GM21447 (cell line): Measurements from ENCODE around the gene CNTNAP2.
"Not testable (repeated sequence)": the region's sequence is repeated elsewhere in the genome, so short reads cannot be mapped to it uniquely, and the experiment has no call there.

Source experiments
- ATAC-seq: cut with Tn5 transposase; IDR thresholded peaks from one replicate; pipeline ENCODE4 v1.9.1; 2021; ENCODE audit not compliant: unreplicated experiment

Gene CNTNAP2

GRCh38 chr7:148442141-148442655 lies 2325.6 kb downstream of the CNTNAP2 start:
- ATAC-seq = no peak

- no peak for ATAC-seq
These were observed 2326.3 kb downstream of the CNTNAP2 start for GRCh38 chr7:148442933-148443332.

- ATAC-seq = no peak
These were observed 2328.9 kb downstream of the CNTNAP2 start for GRCh38 chr7:148445260-148446044.

- peak; percentile 84 for ATAC-seq
These were observed 2330.7 kb downstream of the CNTNAP2 start for GRCh38 chr7:148447221-148447849.

GRCh38 chr7:148451526-148451925 lies 2334.9 kb downstream of the CNTNAP2 start:
- ATAC-seq = not testable (repeated sequence)

GRCh38 chr7:148456351-148456750 lies 2339.8 kb downstream of the CNTNAP2 start:
- ATAC-seq = no peak

- ATAC-seq = no peak
These were observed 2340.8 kb downstream of the CNTNAP2 start for GRCh38 chr7:148457310-148457921.

GRCh38 chr7:148458263-148458662 lies 2341.7 kb downstream of the CNTNAP2 start:
- no peak for ATAC-seq

- ATAC-seq = no peak
These were observed 2345.0 kb downstream of the CNTNAP2 start for GRCh38 chr7:148461392-148462179.

DNA sequence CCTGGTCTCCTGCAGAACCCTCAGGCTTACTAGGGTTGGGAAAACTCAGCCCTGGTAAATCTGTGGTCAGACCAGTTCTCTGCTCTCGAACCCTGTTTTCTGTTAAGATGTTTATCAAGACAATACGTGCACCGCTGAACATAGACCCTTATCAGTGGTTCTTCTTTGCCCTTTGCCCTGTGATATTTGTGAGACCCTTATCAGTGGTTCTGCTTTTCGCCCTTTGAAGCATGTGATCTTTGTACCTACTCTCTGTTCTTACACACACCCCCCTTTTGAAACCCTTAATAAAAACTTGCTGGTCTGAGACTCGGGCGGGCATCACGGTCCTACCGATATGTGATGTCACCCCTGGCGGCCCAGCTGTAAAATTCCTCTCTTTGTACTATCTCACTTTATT lies 2346.2 kb downstream of the CNTNAP2 start:
- ATAC-seq = not testable (repeated sequence)

DNA sequence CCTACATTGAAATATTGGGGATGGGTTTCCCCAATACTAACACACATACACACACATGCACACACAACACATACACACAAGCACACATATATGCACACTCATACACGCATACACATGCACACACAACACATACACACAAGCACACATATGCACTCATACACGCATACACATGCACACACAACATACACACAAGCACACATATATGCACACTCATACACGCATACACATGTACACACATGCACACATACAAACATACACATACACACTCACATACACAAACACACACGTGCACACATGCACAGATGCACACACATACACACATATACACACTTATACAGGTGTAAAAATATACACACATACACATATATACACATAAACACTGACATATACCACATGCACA lies 2346.6 kb downstream of the CNTNAP2 start:
- ATAC-seq = no peak

DNA sequence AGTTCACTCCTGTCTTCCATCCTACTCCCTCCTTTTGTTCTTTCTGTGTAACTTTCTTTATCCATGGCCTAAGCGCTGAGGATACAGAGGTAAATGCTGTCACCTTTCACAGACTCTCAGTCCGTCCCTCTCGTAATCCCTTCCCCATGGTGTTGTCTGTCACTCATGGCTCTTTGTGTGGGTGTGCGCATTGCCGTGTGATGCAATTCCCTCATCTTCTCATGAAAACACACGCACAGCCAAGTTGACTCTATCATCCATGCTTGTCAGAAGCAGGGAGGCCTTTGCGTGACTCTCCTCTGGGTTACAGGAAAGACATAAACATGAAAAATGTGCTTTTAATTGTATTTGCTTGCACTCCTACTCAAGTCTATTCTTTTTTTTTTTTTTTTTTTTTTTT lies 2348.3 kb downstream of the CNTNAP2 start:
- ATAC-seq = no peak

- not testable (repeated sequence) for ATAC-seq
These were observed 2348.8 kb downstream of the CNTNAP2 start for GRCh38 chr7:148465441-148465840.

DNA sequence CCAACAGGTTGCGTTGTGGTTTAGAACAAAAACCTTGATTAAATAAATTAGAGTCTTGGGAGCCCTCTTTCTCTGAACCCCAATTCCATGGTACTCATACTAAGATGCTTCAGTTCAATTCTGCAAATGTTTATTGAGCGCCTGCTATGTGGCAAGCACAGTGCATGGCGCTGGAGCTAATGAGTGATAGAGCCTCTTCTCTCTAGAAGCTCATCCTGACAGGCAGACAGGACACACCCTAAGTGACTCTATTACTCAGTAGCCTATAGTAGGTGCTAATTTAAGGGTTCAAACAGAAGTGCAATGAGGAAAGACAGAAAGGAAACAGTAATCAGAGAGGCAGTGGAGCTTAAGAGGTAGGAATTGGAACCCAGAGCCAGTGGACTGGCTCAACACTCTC lies 2349.5 kb downstream of the CNTNAP2 start:
- ATAC-seq = no peak

DNA sequence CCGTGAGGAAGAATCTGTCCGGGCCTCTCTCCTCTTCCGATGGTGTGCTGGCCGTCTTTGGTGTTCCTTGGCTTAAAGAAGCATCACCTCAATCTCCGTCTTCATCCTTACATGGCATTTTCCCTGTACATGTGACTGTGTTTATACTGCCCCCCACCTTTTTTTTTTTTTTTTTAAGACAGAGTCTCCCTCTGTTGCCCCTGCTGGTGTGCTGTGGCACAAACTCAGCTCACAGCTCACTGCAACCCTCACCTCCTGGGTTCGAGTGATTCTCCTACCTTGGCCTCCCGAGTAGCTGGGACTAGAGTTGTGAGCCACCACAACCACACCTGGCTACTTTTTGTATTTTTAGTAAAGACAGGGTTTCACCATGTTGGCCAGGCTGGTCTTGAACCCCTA lies 2352.1 kb downstream of the CNTNAP2 start:
- no peak for ATAC-seq
